Measurements from ENCODE around the gene CDC37.

The CDC37 gene

GRCh38 chr19:10363789-10364281, 39.5 kb downstream of the CDC37 start:
- no peak for FAIRE-seq

GRCh38 chr19:10362259-10362658, 41.1 kb downstream of the CDC37 start:
- no peak for DNase-seq (ENCODE audit: extremely low spot score, insufficient read length, low read depth)
- FAIRE-seq: no peak

More at GRCh38 chr19:10363789-10364281, 39.5 kb downstream of the CDC37 start:
- no peak for DNase-seq (ENCODE audit: extremely low spot score, insufficient read length, low read depth)

GRCh38 chr19:10361569-10362011, 41.8 kb downstream of the CDC37 start:
- FAIRE-seq (no peak), DNase-seq (ENCODE audit: extremely low spot score, insufficient read length, low read depth) (no peak)

- DNase-seq (ENCODE audit: extremely low spot score, insufficient read length, low read depth) (no peak), FAIRE-seq (no peak)
Measured at GRCh38 chr19:10356431-10356830, 46.9 kb downstream of the CDC37 start.

- FAIRE-seq (no peak), DNase-seq (ENCODE audit: extremely low spot score, insufficient read length, low read depth) (no peak)
Measured at GRCh38 chr19:10353793-10354391, 49.5 kb downstream of the CDC37 start.

- no peak for DNase-seq (ENCODE audit: extremely low spot score, insufficient read length, low read depth)
- no peak for FAIRE-seq
Measured at GRCh38 chr19:10352764-10353671, 50.3 kb downstream of the CDC37 start.

- no peak for FAIRE-seq
- DNase-seq (ENCODE audit: extremely low spot score, insufficient read length, low read depth): no peak
Measured at GRCh38 chr19:10346509-10346908, 56.8 kb downstream of the CDC37 start.

- FAIRE-seq (no peak), DNase-seq (ENCODE audit: extremely low spot score, insufficient read length, low read depth) (no peak)
Measured at GRCh38 chr19:10344780-10345179, 58.6 kb downstream of the CDC37 start.

- FAIRE-seq: no peak
- DNase-seq (ENCODE audit: extremely low spot score, insufficient read length, low read depth): no peak
Measured at GRCh38 chr19:10343495-10343894, 59.8 kb downstream of the CDC37 start.

Measured in GM18507 (cell line).